Suppressor macrophage treated with lipopolysaccharide for 1 hour (primary cell): ENCODE measurements around the gene MX1.
A peak's percentile ranks its signal among the peaks of the same experiment; 100 is the strongest.

ENCODE experiments used
- DNase-seq, 3 donors: peaks; one replicate each; pipeline ENCODE4 v3.0.0-alpha.2; 2020 to 2022

Gene MX1

DNA sequence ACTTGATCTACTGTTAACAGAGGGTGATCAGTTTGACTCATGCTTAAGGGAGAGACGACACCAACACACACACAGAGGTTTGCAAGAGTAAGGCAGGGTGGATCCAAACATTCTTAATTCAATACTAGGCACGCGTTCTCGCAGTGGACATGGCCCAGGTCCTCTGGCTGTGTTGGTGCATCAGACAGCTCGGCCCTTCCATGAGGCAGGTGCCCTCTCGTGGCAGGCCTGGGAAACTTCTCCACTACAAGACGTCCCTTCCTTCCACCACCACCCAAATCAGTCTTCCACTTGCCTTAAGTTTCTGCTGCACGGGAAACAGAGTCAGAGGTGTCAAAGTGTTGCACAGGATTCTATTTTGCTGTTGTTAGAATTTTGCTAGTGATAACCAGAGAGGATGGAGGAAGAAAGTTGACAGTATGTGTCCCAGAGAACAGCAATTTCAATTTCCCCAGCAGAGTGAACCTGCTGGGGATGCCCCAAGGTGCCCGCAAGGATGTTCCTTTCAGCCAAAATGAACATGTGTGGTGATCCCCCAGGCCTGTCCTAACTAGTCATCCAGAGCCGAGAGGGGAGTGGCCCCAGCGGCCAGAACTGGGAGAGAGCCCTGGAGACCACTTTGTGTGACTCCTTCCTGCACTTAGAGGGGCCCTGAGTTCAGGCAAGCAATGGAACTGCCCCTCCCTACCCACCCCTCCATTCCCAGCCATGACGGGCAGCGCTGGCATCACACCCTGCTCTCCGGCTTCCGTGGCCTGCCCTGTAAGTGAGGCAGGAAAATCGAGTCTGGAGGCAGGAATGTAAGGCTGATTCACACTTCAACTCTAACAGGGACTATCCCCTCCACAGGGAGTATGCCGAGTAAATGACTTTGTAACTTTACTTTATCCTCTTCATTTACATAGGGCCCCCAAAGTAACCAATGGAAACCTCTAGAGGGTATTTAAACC is 34.8 kb downstream of the MX1 start:
- peak; percentile 77 to 85 (median 79) for DNase-seq

DNA sequence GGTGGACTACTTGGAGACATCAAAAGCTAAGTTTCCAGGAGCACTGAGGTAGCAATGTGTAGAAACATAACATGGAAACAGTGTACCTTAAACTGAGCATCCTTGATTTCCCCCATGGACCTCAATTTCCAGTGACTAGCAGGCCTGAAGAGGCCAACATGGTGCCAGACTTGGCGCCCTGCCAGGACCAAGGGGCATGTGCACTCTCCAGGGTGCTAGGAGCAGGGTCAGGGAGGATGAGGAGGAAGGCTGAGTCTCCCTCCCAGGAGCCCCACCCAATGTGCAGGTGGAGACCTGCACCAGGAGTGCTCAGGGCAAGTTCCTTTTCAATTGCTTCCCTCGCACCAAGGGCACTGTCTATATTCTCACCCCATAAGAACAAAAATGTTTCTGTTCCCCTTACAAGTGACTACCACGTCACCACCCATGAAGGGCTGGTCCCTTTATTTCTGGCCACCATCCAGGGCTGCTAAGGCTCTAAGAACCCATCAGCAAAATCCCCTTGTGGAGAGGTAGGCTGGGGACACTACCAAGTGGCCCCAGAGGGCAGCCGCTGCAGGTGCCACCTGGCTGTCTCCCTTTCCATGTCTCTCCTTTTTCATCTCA is 39.2 kb downstream of the MX1 start:
- no peak for DNase-seq

DNA sequence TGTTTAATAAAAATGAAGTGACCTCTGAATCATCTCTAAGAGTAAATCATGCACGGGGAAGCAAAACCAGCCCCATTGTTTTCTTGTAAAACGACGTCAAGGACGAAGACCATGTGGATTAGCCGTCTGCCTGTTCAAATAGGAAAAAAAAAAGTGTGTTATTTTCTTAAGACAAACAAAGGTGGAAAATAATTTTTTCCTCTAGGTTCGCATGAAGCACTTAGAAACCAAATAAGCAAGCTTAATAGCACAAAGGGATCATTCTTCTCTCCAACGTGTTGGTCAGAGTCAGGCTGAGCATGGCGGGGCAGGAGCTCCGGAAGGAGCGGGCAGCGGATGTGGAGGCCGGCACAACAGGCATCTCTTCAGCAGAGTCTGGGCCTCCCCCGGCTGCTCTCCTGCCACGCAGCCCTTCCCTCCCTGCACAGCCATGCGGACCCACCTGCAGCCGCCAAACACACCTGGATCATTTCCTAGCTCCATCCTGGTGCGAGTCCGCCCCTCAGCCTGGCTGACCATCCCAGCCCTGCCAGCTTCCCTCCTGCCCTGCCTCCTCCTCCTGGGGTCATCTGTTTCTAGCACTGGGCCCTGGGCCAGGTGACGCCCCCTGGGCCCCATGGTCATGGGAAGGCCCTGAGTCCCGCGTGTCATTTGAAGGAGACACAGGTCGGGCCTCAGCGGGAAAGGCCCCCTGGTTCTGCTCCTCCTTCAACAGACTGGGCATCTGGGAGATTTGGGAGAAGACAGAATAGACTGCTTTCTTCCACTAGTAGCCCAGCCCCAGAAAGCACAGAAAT is 40.2 kb downstream of the MX1 start:
- DNase-seq: no peak

DNA sequence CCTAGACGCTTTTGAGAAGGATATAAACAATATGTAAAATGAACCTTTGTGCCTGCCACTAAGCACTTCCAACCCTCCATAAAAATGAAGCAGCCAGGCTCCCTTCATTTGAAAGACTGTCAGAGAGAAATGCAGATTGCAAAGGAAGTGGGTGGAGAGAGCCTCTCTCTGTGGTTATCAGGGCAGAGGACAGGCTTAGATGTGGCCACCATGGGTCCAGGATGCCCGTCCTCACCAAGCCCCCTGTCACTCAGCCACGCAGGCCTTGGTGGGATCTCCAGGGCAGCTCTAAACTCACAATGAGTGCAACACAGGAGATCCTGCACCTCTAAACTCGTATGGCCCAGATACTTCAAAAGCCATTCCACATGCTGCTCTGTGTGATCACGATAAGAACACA is 44.0 kb downstream of the MX1 start:
- DNase-seq: no peak

DNA sequence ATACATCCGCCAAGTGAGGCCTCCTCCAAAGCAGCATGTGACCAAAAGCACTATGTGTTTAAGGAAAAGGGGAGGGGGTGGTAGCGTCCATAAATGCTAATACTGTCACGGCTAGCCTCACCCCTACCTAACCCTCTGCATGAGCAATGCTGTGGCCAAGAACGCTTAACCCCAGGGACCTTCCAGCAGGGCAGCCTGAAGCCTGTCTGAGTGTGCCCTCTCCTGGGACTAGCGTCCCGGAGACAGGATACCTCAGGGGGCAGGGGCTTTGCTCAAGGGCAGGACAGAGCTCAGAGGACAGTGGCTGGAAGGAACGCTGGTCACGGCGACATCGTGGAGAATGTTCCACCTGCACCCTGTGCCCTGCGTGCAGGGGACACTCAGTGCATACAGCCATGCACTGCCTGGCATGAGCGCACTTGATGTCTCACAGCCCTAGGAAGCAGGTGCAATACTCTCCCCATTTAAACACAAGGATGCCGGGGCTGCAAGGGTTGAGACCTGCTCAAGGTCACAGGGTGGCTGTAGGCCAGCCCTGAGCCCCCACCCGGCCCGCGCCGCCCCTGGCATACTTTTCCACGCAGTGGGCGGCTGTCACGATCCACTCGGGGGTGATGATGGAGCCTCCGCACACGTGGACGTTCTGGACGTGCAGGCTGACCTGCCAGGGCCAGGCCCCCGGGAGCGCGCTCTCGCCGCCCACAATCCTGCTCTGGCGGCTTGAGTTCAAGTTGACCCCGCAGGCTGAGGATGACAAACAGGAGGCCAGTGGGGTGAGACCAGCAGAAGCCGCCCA is 46.9 kb downstream of the MX1 start:
- no peak for DNase-seq

DNA sequence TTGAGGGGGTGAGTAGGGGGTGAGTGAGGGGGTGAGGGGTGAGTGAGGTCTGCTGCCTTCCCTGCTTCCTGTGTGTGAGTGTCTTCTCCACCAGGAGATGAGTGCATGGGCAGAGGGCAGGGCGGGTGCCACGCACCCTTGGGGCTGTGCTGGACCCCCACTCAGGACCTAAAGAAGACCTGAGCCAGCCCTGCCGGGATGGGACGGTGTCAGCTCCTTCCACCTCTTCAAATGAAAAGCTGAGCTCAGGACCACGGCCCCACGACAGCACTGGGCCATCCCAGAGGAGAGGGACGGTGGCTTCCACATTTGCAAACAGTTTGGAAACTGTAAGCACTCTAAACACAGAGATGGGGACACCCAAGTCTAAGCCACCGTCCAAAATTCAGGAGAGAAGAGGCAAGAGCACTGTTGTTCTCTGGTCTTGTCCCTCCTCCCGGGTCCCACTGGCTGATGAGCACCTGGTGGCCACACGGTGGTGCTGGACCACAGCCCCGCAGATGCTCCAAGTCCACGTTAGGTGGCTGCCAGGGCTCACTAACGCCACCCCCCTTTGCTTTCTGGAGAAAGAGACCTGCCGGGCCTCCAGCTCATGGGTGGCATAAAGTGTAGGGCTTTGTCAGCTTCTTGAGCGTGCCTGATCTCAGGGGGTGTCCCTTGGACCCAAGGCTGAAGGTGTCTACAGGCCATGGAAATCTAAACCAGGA is 49.8 kb downstream of the MX1 start:
- DNase-seq: no peak

DNA sequence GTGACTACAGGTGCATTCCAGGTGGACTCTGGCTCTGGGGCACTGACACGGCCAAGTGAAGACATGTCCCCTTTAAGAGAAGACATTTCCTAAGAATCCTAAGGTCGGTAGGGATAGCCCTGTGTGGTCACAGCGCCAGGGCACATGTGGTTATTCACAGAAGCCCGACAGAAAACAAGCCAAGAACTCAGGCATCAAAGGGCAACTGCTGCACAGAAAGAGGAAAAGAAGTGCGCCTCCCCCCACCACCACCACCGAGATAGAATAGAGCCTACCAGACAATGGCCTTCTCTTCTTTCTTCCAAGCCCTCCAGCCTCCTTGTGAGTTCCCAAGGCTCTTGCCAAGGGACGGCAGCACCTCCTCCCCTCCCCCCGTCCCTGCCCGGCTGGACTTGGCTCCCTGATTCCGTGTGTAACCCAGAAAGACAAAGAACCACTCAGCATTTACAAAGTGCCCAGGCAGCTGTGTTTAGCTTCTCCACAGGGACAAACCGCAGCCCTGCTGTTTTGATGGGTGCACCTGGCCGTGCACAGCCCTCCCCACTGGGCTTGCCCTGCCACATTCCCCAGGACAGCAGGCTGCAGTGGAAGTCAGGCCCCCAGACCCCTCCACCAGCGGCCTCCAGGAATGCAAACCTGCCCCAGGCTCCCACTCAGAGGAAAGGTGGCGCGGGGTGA is 51.7 kb downstream of the MX1 start:
- DNase-seq: no peak

DNA sequence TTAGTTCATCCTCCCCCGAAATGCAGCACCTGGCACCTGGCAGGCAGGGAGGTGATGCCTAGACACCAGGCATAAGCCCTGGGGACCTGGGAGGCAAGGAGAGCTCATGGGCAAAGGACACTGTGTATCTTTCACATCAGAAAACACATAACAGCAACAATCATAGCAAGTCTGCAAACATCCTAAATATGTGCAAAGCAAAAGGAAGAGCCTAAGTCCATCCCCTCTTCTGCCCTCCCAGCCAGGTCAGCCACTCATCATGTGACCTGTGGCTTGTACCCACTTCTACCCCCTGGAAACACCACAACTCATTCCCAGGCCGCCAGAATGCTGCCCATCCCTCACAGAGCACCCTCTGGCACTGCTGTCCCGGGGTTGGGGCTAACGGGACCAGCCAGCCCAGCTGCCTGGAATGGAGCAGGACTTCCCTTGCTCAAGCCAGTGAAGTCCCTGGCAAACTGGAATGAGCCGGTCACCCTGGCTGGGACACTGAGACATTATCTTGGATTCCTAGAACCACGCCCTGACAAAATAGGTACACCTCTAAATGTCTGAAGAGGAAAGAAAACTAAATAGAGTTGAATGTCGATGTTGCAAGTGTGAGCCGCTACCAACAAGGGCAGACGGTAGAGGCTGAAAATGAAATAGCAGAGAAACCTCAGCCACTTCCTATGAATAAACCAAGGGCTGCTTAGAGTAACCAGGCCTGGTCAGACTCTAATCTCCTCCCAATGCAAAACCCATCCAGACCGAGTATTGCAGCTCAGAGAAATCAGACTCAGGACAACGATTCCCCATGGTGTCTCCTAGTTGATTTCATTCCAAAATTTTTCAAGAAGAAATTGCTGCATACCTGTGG is 52.5 kb downstream of the MX1 start:
- no peak for DNase-seq

DNA sequence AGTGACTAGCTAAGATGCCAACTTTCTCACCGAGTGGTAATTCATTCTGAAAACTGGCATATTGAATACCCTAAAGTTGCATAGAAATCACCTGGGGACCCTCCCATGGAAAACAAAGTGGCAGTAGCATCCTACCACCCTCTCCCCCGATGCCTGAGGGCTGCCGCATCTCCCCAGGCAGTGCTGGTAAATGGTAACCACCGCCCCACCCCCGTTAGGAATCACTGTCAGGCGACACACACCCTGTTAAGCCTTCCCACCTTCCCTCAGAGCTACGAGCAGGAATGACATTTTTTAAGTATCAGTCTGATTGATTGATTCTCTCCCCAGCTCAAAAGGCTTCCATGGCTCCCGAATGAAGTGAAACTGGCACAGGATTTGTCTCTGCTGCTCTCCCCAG is 53.6 kb downstream of the MX1 start:
- DNase-seq: no peak

DNA sequence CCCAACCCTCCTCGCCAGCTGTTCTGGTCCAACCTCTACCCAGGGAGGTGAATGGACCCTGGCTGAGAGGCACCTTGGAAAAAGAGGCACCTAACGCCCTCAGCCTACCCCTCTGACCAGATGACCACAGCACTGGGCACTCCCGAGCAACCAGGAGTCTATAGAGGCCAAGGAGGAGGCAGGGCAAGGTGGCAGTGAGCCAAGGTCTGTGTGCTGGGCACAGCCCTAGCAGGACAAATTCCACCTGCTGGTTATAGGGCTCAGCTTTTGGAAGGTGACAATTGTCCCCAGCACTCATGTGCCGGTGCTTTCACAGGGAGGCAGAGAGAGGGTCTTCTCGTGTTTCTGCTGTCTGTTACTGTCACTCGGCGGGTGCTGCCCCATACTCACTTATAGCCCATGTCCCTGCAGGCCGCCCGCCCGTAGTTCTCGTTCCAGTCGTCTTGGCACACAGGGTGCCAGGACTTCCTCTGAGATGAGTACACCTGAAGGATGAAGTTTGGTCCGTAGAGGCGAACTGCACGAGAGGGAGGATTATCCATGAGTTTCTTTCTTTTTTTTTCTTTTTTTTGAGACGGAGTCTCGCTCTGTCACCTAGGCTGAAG is 54.1 kb downstream of the MX1 start:
- DNase-seq: no peak

DNA sequence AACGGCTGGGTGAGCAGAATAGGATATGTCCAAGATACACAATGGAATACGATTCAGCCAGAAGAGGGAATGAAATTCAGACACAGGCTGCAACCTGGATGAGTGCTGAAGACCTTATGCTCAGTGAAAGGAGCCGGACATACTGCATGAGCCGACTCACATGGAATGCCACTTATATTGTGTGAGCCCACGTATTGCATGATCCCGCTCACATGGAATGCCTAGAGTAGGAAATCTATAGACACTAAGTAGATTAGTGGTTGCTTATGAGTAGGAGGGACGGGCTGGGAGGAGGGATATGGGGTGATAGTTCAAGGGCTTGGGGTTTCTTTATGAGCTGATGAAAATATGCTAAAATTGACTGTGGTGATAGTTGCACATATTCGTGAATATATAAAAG is 55.2 kb downstream of the MX1 start:
- DNase-seq: no peak

DNA sequence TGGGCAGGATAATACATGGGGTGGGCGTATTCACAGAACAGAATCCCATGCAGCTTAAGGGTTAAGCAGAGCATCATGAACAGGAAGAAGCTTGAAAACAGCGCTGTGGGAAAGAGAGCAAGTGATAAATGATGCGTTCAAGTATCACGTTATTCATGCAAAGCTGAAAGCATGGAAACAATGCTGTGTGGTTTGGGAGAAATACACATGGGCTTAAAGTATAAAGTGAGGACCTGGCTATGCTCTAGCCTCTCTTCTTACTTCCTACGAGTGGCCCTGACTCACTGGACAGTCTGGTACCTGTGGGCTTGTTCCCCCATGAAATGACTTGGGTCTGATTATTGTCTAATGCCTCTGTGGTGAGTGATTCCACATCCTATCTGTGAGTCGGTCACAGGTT is 56.3 kb downstream of the MX1 start:
- no peak for DNase-seq

DNA sequence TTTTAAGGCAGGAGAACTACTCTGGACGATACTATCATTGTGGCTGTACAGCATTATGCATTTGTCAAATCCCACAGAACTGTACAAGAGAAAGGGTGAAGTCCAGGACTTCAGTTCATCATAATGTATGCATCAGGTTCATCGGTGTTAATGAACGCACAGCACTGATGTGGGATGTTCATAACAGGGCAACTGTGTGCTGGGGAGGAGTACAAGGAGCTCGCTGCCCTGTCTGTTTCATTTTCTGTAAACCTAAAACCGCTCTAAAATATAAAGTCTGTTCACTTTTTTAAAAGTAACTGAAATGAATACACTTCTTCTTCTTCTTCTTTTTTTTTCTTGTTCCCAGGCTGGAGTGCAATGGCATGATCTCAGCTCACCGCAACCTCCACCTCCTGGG is 56.9 kb downstream of the MX1 start:
- no peak for DNase-seq

DNA sequence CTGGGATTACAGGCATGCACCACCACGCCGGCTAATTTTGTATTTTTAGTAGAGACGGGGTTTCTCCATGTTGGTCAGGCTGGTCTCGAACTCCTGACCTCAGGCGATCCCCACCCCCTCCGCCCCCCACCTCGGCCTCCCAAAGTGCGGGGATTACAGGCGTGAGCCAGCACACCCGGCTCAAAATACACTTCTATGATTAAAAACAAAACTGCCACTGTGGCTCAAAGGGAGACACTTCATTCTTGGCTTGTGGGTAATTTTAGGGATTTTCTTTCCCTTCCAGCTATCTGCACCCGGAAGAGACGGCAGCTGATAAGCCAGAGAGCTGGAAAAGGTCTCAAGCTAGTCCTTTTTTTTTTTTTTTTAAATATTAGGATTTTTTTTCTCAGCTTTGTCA is 57.4 kb downstream of the MX1 start:
- DNase-seq: no peak

DNA sequence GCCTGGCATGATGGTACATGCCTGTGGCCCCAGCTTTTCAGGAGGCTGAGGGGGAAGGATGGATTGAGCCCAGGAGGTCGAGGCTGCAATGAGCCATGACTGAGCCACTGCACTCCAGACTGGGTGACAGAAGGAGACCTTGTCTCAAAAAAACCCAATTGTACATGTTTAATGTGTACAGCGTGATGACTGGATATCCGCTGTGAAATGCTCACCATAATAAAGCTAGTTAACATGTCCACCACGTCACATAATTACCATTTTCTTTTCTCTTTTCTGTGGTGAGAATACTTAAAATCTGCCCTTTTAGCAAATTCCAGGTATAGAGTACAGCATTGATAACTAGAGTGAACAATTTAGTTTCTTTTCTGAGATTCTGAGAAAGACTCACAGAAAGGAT is 57.9 kb downstream of the MX1 start:
- no peak for DNase-seq

DNA sequence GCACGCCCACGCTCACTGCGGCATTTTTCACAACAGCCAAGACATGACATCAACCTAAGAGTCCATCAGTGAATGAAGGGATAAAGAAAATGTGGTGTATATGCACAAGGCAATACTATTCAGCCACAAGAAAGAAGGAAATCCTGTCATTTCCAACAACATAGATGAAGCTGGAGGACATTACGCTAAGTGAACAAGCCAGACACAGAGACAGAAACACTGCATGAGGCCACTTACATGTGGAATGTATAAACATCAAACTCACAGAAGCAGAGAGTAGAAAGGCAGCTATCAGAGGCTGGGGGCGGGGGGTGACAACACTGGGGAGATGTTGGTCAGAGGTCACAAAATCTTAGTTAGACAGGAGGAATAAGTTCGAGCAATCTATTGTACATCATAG is 61.0 kb downstream of the MX1 start:
- DNase-seq: no peak

DNA sequence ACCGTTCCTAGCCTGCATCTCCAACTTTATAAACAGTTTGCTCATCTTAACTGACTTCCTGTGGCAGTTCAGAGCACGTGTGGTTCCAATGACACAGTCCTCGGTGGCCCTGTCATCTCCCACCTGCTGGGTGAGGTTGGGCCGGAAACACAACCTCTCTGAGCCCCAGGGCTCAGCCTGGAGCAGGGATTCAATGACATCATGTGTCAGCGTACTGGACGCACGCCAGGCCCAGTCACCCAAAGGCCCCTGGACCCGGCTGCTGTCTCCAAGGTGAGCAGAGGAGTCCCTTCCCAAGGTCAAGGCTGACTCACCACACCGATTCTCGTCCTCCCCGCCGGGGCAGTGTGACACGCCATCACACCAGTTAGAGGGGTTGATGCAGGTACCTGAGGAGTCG is 62.0 kb downstream of the MX1 start:
- DNase-seq: no peak

DNA sequence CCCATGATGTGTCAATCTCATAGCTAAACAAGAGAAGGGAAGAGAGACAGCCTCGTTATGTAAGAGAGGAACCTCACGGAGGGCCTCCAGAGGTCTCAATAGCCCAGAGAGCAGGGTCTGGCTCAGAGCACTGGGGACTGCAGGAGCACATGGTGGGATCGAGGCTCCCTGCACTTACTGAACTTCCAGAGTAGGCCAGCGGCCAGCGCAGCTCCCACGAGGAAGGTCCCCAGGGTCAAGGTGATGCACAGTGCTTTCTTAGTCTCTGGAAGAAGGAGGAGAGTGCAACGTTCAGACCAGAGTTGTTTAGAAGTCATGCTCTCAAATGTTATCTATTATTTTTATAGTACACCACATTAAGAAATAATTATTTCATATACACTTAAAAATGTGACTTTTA is 63.3 kb downstream of the MX1 start:
- DNase-seq: no peak

DNA sequence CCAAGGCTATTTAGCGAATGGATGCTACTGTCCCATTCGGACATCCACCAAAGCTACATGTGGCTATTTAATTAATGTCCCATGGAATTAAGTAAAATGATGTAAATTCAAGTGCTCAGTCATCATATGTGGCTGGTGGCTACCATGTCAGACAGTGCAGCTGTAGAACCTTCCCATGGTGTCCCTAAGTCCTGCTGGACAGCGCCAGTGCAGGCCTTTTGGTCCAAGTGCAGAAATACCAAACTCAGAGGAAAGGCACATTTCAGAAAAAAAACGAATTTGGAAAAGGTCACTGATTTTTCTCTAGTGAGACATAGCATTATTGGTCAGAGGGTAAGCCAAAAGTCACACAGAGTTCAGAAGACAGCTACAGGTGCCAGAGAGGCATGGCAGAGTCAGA is 64.3 kb downstream of the MX1 start:
- no peak for DNase-seq

DNA sequence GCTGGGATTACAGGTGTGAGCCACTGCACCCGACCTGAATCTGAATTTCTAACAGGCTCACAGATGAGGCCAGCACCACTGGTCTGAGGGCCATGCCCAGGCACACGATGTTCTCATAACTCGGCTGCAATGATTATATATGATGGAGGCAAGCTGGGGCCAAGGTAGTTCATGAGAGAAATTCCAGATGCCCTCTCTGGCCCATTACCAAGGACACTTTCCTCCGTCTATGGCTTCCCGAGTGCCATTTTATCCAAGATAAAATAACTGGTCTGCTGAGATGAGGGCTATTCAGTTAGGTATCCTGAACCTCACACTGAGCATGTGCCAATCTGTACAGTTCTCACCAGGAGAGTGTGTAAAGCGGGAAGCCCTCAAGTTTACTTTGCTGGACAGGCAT is 65.4 kb downstream of the MX1 start:
- DNase-seq: no peak
